Transverse colon (tissue), 4 donors: ENCODE results near the gene ADAT2. TPM values are rescaled to one million over a fixed set of nuclear protein-coding genes. Genes with fewer than 3 reads are reported as not detected.

ENCODE experiments used
- DNase-seq: peaks from one replicate; pipeline ENCODE4 v3.0.0-alpha.2; 2019
- H3K27ac ChIP-seq, 4 donors: fragments of 200-600 bp; sonication (generic); 2 replicates each; pipeline ENCODE4 v1.5.1; 2016 to 2018; ENCODE audit warnings: inconsistent platforms in 4 of 4
- H3K27me3 ChIP-seq: fragments of 200-600 bp; sonication (generic); 2 replicates; pipeline ENCODE4 v1.5.1; 2017; ENCODE audit warnings: inconsistent platforms
- H3K36me3 ChIP-seq, 4 donors: fragments of 200-600 bp; sonication (generic); 2 replicates each; pipeline ENCODE4 v1.5.1; 2017 to 2019; ENCODE audit warnings: inconsistent platforms in 4 of 4
- H3K4me1 ChIP-seq, 4 donors: fragments of 200-600 bp; sonication (generic); 2 replicates each; pipeline ENCODE4 v1.5.1; 2017 to 2020; ENCODE audit warnings: inconsistent platforms in 4 of 4
- H3K4me3 ChIP-seq, 4 donors: fragments of 200-600 bp; sonication (generic); 1 replicate in 1 of 4; 2 replicates in 3 of 4; pipeline versions ENCODE4 v1.5.1 to v1.6.1; 2017 to 2019; ENCODE audit warnings: inconsistent platforms in 4 of 4
- H3K9me3 ChIP-seq, 2 donors: fragments of 200-600 bp; sonication (generic); 2 replicates each; pipeline ENCODE4 v1.5.1; 2017 to 2019; ENCODE audit warnings: inconsistent platforms in 2 of 2
- EP300 ChIP-seq: sonication (generic); formaldehyde crosslinking; IDR thresholded peaks from one replicate; pipeline ENCODE4 v1.6.1; 2017; ENCODE audit warnings: antibody characterized with exemption, low read depth
- POLR2A ChIP-seq: fragments of 450-650 bp; IDR thresholded peaks from one replicate; pipeline ENCODE4 v1.6.1; 2016; ENCODE audit warnings: antibody characterized with exemption, mild to moderate bottlenecking, moderate library complexity
- POLR2AphosphoS5 ChIP-seq, 3 donors: sonication (generic); formaldehyde crosslinking; IDR thresholded peaks; one replicate each; pipeline ENCODE4 v1.6.1; 2016; ENCODE audit warnings: antibody characterized with exemption in 3 of 3
- WGBS, 2 donors: methylation state at CpG; one replicate each; pipeline ENCODE4 v1.1.5; 2018; ENCODE audit warnings: low coverage in 1 of 2; 5-methylcytosine and 5-hydroxymethylcytosine counted together
- in situ Hi-C, 4 donors: fragments of 200-750 bp; cut with MboI; loops; one replicate each; pipeline versions ENCODE4 v1.15.0 to v1.15.1; 2017; ENCODE audit warnings: low sequenced_read_pairs in 3 of 4, low pct_ligation_motif_present in 1 of 4, low pct_unique_long_range_greater_than_20kb in 1 of 4
- intact Hi-C: fragments of 100-400 bp; cut with DNase I; formaldehyde crosslinking; loops from one replicate; pipeline ENCODE4 v1.15.1; 2023; ENCODE audit warnings: low total_unique reads
- total RNA-seq, 4 donors: library from RNA; depleted of rRNA; stranded (reverse); fragments of >200 nt; gene quantifications; one replicate each; pipeline ENCODE4 v1.1.0, GENCODE V29; 2016
- TF ChIP-seq, protein P1 (sequence below), 5 experiments: fragments of 200-600 bp in 3 of 5; fragments of 450-650 bp in 2 of 5; sonication (generic) in 3 of 5; IDR thresholded peaks; 1 replicate in 2 of 5; 2 replicates in 3 of 5; pipeline ENCODE4 v1.5.1; 2016 to 2017; ENCODE audit warnings: antibody characterized with exemption in 5 of 5, inconsistent platforms in 3 of 5, mild to moderate bottlenecking in 2 of 5, moderate library complexity in 1 of 5

ADAT2 gene
- 10 to 100 TPM in 2 of 4 donors, 1 to 10 TPM in 1, under 1 TPM in 1; 0.75 to 12.7 (median 9.7) TPM for total RNA-seq

DNA sequence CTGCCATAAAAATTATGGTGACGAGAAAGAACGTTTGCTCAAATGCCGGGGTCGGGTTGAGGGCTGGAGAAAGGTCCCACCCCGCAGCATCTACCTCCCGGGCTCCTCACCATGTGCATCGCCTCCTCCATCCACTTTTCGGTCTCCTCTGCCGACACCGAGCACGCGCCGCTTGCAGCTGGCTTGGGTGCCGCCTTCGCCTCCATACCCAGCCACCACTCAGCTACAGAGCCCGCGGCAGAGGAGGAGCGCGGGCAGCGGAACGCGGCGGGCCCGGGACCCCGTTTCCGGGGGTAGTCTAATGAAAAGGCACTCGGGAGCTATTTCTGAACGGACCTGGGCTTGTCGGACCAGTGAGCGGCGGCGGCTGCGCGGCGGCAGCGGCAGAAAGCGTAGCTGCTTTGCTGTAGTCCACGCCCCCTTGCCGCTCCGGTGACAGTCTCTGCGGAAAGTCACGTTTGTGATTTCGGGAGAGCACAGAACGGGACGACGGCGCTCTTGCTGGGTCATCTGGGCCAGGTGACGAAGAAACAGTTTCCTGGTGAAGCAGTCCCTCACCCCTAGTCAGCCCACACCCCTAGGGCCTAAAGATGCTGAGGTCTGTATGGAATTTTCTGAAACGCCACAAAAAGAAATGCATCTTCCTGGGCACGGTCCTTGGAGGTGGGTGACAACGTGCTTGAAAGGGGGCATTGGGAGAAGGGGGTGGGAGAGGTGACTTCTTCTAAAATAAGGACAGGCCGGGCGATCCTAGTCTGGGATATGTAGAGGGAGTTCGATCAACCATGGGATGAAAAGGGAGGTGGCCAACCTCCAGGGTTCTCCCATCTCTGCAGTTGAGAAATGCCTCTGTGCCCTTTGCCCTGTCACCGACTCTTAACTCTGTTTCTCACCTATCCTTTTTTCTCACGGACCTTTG lies at the start of gene ADAT2, which contains the start of gene PEX3:
TSS of gene ADAT2 (minus strand) at position 243 of the 919 bp plus-strand sequence. CDS start at position 206, 37 bp downstream.
TSS of gene PEX3 (plus strand) at position 353 of the 919 bp plus-strand sequence. CDS start at position 591, 238 bp downstream.
- Histone ChIP-seq H3K4me3 (peak within 1 kb of the TSS; percentile 59 to 84 (median 65)), H3K27me3 (no peaks in the 10 kb centered on the region), H3K4me1 (peaks cover 8 to 28% (median 15%) of the 10 kb centered on the region in 4 donors), H3K9me3 (no peaks in the 10 kb centered on the region), H3K27ac (peak within 1 kb of the TSS; percentile 76 to 85 (median 81)), H3K36me3 (no peaks in the 10 kb centered on the region)
- WGBS, 2 donors = 0% methylated on average over 4 to 49 of the region's 56 CpGs
- DNase-seq = peak; percentile 95
- intact Hi-C loops (no loop called here), in situ Hi-C loops (no loop called here)
- peak; percentile 71 for TF ChIP-seq POLR2A
- TF ChIP-seq EP300 = no peak
- peak; percentile 79 to 86 (median 84) for TF ChIP-seq POLR2AphosphoS5 (IDR thresholded peaks at IDR 0.05)

DNA sequence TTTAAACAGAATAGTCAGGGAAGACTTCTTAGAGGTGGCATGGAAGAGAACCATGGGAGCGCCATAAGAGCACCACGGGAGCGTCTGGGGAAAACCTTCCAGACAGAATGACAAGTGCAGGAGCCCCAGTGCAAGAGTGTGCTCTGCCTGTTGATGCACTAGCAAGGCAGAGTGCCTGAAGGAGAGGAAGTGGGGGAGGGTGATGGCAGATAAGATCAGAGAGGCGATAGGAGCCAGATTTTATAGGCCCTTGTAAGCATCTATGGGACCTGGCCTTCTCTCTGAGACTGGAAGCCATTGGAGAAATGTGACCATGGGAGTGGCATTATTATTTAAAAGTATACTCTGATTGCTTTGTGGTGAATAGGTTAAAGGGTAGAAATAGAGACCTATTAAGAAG lies 47.9 kb upstream of the ADAT2 start:
- WGBS, 2 donors = 74 to 83% methylated on average over 1 to 4 of the region's 4 CpGs
- TF ChIP-seq, protein P1, sequence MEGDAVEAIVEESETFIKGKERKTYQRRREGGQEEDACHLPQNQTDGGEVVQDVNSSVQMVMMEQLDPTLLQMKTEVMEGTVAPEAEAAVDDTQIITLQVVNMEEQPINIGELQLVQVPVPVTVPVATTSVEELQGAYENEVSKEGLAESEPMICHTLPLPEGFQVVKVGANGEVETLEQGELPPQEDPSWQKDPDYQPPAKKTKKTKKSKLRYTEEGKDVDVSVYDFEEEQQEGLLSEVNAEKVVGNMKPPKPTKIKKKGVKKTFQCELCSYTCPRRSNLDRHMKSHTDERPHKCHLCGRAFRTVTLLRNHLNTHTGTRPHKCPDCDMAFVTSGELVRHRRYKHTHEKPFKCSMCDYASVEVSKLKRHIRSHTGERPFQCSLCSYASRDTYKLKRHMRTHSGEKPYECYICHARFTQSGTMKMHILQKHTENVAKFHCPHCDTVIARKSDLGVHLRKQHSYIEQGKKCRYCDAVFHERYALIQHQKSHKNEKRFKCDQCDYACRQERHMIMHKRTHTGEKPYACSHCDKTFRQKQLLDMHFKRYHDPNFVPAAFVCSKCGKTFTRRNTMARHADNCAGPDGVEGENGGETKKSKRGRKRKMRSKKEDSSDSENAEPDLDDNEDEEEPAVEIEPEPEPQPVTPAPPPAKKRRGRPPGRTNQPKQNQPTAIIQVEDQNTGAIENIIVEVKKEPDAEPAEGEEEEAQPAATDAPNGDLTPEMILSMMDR (IDR thresholded peaks at IDR 0.05) = no peak
- TF ChIP-seq POLR2A = no peak
- TF ChIP-seq EP300 = no peak
- no peak for TF ChIP-seq POLR2AphosphoS5 (IDR thresholded peaks at IDR 0.05)
- H3K27me3 ChIP-seq = no peaks in the 10 kb centered on the region
- DNase-seq = no peak
- H3K27ac ChIP-seq = no peak overlapping the region
- no peaks in the 10 kb centered on the region for H3K4me1 ChIP-seq
- H3K4me3 ChIP-seq = no peak overlapping the region
- intact Hi-C loops (no loop called here), in situ Hi-C loops (no loop called here)
- H3K9me3 ChIP-seq = no peaks in the 10 kb centered on the region
- H3K36me3 ChIP-seq = peaks cover 0 to 55% (median 21%) of the 10 kb centered on the region in 4 donors

DNA sequence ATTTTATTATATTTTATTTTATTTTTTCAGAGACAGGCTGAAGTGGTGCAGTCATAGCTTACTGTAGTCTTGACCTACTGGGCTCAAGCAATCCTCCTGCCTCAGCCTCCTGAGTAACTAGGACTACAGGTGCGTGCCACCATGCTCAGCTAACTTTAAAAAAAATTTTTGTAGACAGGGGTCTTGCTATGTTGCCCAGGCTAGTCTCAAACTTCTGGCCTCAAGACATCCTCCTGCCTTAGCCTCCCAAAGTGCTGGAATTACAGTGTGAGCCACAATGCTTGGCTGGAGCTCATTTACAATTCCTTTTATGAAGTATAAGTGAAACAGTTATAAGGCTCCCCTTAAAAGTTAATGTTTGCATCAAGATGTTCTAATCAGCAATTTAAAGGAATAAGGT lies 46.5 kb upstream of the ADAT2 start:
- intact Hi-C loops (no loop called here), in situ Hi-C loops (no loop called here)
- Histone ChIP-seq H3K27ac (no peak overlapping the region), H3K36me3 (peaks cover 0 to 55% (median 21%) of the 10 kb centered on the region in 4 donors), H3K4me3 (no peak overlapping the region), H3K27me3 (no peaks in the 10 kb centered on the region), H3K4me1 (no peaks in the 10 kb centered on the region), H3K9me3 (no peaks in the 10 kb centered on the region)
- TF ChIP-seq POLR2AphosphoS5 (IDR thresholded peaks at IDR 0.05) = no peak
- no peak for TF ChIP-seq EP300
- no peak for TF ChIP-seq POLR2A
- TF ChIP-seq, protein P1 (IDR thresholded peaks at IDR 0.05) = no peak
- 95 to 100% methylated on average over 1 of the region's 1 CpG for whole genome bisulfite sequencing, 2 donors
- no peak for DNase-seq

DNA sequence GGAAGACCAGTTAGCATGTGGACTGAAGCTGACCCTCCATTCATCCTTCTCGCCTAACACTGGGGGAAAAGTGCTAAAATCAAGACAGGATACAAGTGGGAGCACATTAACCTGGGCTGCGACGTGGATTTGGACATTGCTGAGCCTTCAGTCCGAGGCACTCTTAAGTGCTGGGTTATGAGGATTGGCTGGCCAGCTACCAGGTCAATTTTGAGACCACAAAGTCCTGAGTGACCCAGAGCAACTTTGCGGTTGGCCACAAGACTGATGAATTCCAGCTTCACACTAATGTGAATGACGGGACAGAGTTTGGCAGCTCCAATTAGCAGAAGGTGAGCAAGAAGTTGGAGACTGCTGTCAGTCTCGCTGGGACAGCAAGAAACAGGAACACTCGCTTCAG lies 40.3 kb upstream of the ADAT2 start:
- TF ChIP-seq EP300 (no peak), POLR2AphosphoS5 (IDR thresholded peaks at IDR 0.05) (no peak), POLR2A (no peak)
- TF ChIP-seq, protein P1 (IDR thresholded peaks at IDR 0.05) = no peak
- H3K4me3 ChIP-seq = no peak overlapping the region
- WGBS, 2 donors = 90 to 95% methylated on average over 4 to 8 of the region's 8 CpGs

More for the DNA sequence above, 40.3 kb upstream of the ADAT2 start:
- no peaks in the 10 kb centered on the region for H3K9me3 ChIP-seq
- no peaks in the 10 kb centered on the region for H3K27me3 ChIP-seq
- H3K4me1 ChIP-seq = no peaks in the 10 kb centered on the region
- peaks cover 0 to 10% (median 0%) of the 10 kb centered on the region in 4 donors for H3K36me3 ChIP-seq
- no peak for DNase-seq
- in situ Hi-C loops (no loop called here), intact Hi-C loops (no loop called here)
- no peak overlapping the region for H3K27ac ChIP-seq
